WTC11 (cell line): Measurements from ENCODE around the gene PABPN1L. TPM values are rescaled to one million over a fixed set of nuclear protein-coding genes. Genes with fewer than 3 reads are reported as not detected.

ENCODE experiments used
- ATAC-seq: fragments of 200-7000 bp; cut with Tn5 transposase; 2 replicates; pipeline ENCODE4 v1.10.0; 2021; ENCODE audit warnings: mild to moderate bottlenecking, moderate library complexity
- CTCF ChIA-PET: fragments of 300-600 bp; sonication (Branson Sonifier 250); formaldehyde crosslinking; loops from one replicate; lab custom pipeline; 2021; ENCODE audit warnings: antibody characterized with exemption; lab: Charles Lee
- POLR2A ChIA-PET: fragments of 350-600 bp; sonication (Branson Sonifier 250); formaldehyde crosslinking; loops from one replicate; lab custom pipeline; 2021; ENCODE audit warnings: antibody characterized with exemption; lab: Charles Lee
- DNase-seq: peaks from one replicate; pipeline ENCODE4 v3.0.0; 2021; ENCODE audit warnings: low spot score
- H3K27ac Mint-ChIP-seq: 2 replicates; pipeline ENCODE4 v1.8.0; 2021; ENCODE audit warnings: mixed read lengths
- H3K27me3 Mint-ChIP-seq: 2 replicates; pipeline ENCODE4 v1.8.0; 2021; ENCODE audit warnings: low read depth, mild to moderate bottlenecking, moderate library complexity, mixed read lengths
- H3K36me3 Mint-ChIP-seq: 2 replicates; pipeline ENCODE4 v1.8.0; 2021; ENCODE audit warnings: mixed read lengths
- H3K4me1 Mint-ChIP-seq: 2 replicates; pipeline ENCODE4 v1.8.0; 2022; ENCODE audit warnings: mixed read lengths
- H3K4me3 Mint-ChIP-seq: 2 replicates; pipeline ENCODE4 v1.8.0; 2021; ENCODE audit warnings: mild to moderate bottlenecking, moderate library complexity, mixed read lengths
- H3K9me3 Mint-ChIP-seq: 2 replicates; pipeline ENCODE4 v1.8.0; 2021; ENCODE audit warnings: mixed read lengths
- AFF4 ChIP-seq: sonication (generic); formaldehyde crosslinking; IDR thresholded peaks from 2 replicates; pipeline ENCODE4 v1.8.1; 2023; ENCODE audit warnings: mild to moderate bottlenecking, missing genetic modification reagents, borderline replicate concordance
- ATF2 ChIP-seq: sonication (generic); formaldehyde crosslinking; IDR thresholded peaks from 2 replicates; pipeline ENCODE4 v1.8.1; 2022; ENCODE audit warnings: low read depth, missing genetic modification reagents, borderline replicate concordance
- ATF3 ChIP-seq: sonication (generic); formaldehyde crosslinking; conservative IDR thresholded peaks from 2 replicates; pipeline ENCODE4 v1.8.1; 2022; ENCODE audit warnings: mild to moderate bottlenecking, missing genetic modification reagents
- CREB1 ChIP-seq: sonication (generic); formaldehyde crosslinking; IDR thresholded peaks from 2 replicates; pipeline ENCODE4 v1.8.0; 2023; ENCODE audit warnings: mild to moderate bottlenecking, missing genetic modification reagents
- CREM ChIP-seq: sonication (generic); formaldehyde crosslinking; IDR thresholded peaks from 2 replicates; pipeline ENCODE4 v1.8.1; 2022; ENCODE audit warnings: mild to moderate bottlenecking, missing genetic modification reagents, moderate library complexity
- ELF4 ChIP-seq: sonication (generic); formaldehyde crosslinking; IDR thresholded peaks from 2 replicates; pipeline ENCODE4 v1.8.1; 2022; ENCODE audit warnings: low read depth, mild to moderate bottlenecking, moderate library complexity, missing genetic modification reagents
- ETV6 ChIP-seq: sonication (generic); formaldehyde crosslinking; IDR thresholded peaks from 2 replicates; pipeline ENCODE4 v1.8.1; 2022; ENCODE audit warnings: mild to moderate bottlenecking, missing genetic modification reagents
- FOXJ3 ChIP-seq: sonication (generic); formaldehyde crosslinking; IDR thresholded peaks from 2 replicates; pipeline ENCODE4 v1.9.0; 2021; ENCODE audit warnings: missing genetic modification reagents, mild to moderate bottlenecking, borderline replicate concordance
- GABPB1 ChIP-seq: sonication (generic); formaldehyde crosslinking; IDR thresholded peaks from 2 replicates; pipeline ENCODE4 v1.8.1; 2023; ENCODE audit warnings: mild to moderate bottlenecking, missing genetic modification reagents
- GRHL2 ChIP-seq: fragments of 250-450 bp; sonication (Bioruptor Pico); IDR thresholded peaks from 2 replicates; pipeline ENCODE4 v1.8.0; 2022; ENCODE audit warnings: mild to moderate bottlenecking, moderate library complexity; ENCODE audit not compliant: insufficient replicate concordance, severe bottlenecking
- KAT7 ChIP-seq: sonication (generic); formaldehyde crosslinking; IDR thresholded peaks from 2 replicates; pipeline ENCODE4 v1.8.1; 2023; ENCODE audit warnings: missing genetic modification reagents, mild to moderate bottlenecking, borderline replicate concordance
- NR2C2 ChIP-seq: sonication (generic); formaldehyde crosslinking; IDR thresholded peaks from 2 replicates; pipeline ENCODE4 v1.8.0; 2022; ENCODE audit warnings: mild to moderate bottlenecking, missing genetic modification reagents
- SMAD3 ChIP-seq: sonication (generic); formaldehyde crosslinking; IDR thresholded peaks from 2 replicates; pipeline ENCODE4 v1.8.0; 2022; ENCODE audit warnings: missing genetic modification reagents, mild to moderate bottlenecking, borderline replicate concordance
- SMAD4 ChIP-seq: sonication (generic); formaldehyde crosslinking; IDR thresholded peaks from 2 replicates; pipeline ENCODE4 v1.8.0; 2022; ENCODE audit warnings: mild to moderate bottlenecking, missing genetic modification reagents
- TP53 ChIP-seq: sonication (generic); formaldehyde crosslinking; IDR thresholded peaks from 2 replicates; pipeline ENCODE4 v1.8.1; 2023; ENCODE audit warnings: mild to moderate bottlenecking, missing genetic modification reagents
- ZBTB21 ChIP-seq: sonication (generic); formaldehyde crosslinking; IDR thresholded peaks from 2 replicates; pipeline ENCODE4 v1.8.1; 2023; ENCODE audit warnings: mild to moderate bottlenecking, missing genetic modification reagents, borderline replicate concordance
- ZNF317 ChIP-seq: sonication (generic); formaldehyde crosslinking; IDR thresholded peaks from 2 replicates; pipeline ENCODE4 v1.8.1; 2023; ENCODE audit warnings: low read depth, mild to moderate bottlenecking, moderate library complexity, missing genetic modification reagents, borderline replicate concordance
- total RNA-seq: library from RNA; stranded (reverse); gene quantifications from 3 replicates; pipeline ENCODE4 v1.2.3, GENCODE V29; 2021
- TF ChIP-seq, protein P1 (sequence below): fragments of 250-450 bp; sonication (Bioruptor Pico); conservative IDR thresholded peaks from 2 replicates; pipeline ENCODE4 v1.9.0; 2021; ENCODE audit warnings: mild to moderate bottlenecking
- TF ChIP-seq, protein P2 (sequence below): sonication (generic); formaldehyde crosslinking; IDR thresholded peaks from 2 replicates; pipeline ENCODE4 v1.8.0; 2023; ENCODE audit warnings: missing genetic modification reagents, mild to moderate bottlenecking, borderline replicate concordance

The PABPN1L gene
- total RNA-seq, 1 experiment from 2014 or later, result not detected

DNA sequence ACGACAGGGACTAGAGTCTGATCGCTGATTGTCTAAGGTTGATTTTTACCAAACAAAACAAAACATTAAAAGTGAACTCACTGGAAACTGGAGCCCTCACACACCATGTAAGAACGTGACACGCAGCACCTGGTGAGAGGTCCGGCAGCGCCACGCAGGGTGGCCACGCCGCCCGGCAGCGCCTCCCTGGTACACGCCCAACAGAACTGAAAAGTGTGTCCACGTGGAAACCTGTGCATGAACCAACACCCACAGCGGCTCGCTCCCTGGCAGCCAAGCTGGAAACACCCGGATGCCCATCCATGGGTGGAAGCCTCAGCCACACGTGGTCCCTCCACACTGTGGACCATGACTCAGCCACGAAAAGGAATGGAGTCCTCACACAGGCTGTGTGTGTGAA lies 18.8 kb downstream of the PABPN1L start (continued):
- TF ChIP-seq, protein P1, sequence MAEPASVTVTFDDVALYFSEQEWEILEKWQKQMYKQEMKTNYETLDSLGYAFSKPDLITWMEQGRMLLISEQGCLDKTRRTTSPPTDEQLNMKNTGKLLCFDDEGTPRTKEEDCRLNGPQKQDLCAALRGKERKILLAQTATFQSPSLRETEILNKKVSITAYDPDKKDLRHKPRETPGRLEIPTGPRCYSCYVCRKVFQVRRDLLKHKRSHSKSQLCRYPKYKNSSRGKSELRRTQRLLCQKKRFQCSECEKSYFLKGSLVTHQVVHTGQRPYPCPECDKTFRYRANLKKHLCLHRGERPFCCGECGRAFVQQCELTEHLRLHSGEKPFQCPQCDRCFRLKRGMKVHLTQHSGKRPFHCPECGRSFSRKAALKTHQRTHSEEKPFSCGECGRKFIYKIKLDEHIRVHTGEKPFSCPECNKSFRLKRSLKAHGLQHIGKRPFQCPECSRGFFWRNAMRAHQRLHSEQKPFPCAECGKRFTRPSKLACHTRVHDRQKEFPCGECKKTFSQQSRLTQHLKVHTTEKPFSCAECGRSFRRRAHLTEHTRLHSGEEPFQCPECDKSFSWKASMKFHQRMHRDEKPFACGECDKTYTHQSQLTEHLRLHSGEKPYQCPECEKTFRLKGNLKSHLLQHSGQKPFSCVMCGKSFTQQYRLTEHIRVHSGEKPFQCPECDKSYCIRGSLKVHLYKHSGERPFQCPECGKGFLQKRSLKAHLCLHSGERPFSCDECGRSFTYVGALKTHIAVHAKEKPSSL (CRISPR knock-in tag), result no peak
- TF ChIP-seq ETV6 (CRISPR knock-in tag) (no peak), NR2C2 (no peak), GABPB1 (CRISPR knock-in tag) (no peak), SMAD4 (no peak), SMAD3 (CRISPR knock-in tag) (no peak), CREM (no peak), ATF3 (no peak), GRHL2 (CRISPR knock-in tag) (no peak), ZBTB21 (no peak), FOXJ3 (CRISPR knock-in tag) (no peak), AFF4 (CRISPR knock-in tag) (no peak), CREB1 (CRISPR knock-in tag) (no peak), ATF2 (CRISPR knock-in tag) (no peak)

DNA sequence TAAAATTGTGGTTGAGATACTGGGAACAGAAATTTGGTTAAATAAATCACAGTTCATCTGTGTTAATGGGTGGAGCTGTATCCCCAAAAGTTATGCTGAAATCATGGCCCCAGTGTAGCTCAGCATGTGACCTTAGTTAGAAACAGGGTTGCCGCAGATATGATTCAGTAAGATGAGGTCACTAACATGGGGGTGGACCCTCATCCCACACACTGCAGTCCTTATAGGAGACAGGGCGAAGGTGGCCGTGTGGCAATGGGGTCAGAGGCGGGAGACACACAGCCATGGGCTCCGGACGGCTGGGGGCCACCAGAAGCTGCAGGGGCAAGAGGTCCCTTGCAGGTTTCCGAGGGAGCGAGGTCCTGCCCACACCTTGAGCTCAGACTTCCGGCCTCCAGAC lies 20.4 kb downstream of the PABPN1L start:
- H3K9me3 Mint-ChIP-seq, result no peaks in the 10 kb centered on the region
- no peaks in the 10 kb centered on the region for H3K4me1 Mint-ChIP-seq
- no peak for DNase-seq
- H3K36me3 Mint-ChIP-seq, result peaks cover 3% of the 10 kb centered on the region
- H3K27me3 Mint-ChIP-seq, result no peaks in the 10 kb centered on the region
- no peak overlapping the region for H3K4me3 Mint-ChIP-seq
- TF ChIP-seq ZNF317, result no peak
- TF ChIP-seq KAT7 (CRISPR knock-in tag), result no peak
- TF ChIP-seq, protein P2, sequence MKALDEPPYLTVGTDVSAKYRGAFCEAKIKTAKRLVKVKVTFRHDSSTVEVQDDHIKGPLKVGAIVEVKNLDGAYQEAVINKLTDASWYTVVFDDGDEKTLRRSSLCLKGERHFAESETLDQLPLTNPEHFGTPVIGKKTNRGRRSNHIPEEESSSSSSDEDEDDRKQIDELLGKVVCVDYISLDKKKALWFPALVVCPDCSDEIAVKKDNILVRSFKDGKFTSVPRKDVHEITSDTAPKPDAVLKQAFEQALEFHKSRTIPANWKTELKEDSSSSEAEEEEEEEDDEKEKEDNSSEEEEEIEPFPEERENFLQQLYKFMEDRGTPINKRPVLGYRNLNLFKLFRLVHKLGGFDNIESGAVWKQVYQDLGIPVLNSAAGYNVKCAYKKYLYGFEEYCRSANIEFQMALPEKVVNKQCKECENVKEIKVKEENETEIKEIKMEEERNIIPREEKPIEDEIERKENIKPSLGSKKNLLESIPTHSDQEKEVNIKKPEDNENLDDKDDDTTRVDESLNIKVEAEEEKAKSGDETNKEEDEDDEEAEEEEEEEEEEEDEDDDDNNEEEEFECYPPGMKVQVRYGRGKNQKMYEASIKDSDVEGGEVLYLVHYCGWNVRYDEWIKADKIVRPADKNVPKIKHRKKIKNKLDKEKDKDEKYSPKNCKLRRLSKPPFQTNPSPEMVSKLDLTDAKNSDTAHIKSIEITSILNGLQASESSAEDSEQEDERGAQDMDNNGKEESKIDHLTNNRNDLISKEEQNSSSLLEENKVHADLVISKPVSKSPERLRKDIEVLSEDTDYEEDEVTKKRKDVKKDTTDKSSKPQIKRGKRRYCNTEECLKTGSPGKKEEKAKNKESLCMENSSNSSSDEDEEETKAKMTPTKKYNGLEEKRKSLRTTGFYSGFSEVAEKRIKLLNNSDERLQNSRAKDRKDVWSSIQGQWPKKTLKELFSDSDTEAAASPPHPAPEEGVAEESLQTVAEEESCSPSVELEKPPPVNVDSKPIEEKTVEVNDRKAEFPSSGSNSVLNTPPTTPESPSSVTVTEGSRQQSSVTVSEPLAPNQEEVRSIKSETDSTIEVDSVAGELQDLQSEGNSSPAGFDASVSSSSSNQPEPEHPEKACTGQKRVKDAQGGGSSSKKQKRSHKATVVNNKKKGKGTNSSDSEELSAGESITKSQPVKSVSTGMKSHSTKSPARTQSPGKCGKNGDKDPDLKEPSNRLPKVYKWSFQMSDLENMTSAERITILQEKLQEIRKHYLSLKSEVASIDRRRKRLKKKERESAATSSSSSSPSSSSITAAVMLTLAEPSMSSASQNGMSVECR (CRISPR knock-in tag), result no peak
- TF ChIP-seq TP53 (CRISPR knock-in tag), result no peak
- TF ChIP-seq ELF4, result no peak
- ChIA-PET POLR2A (no interaction called here), CTCF (interaction anchor here (0.6 to 2.4 kb wide), 4 partner anchors 20 to 321 kb away, joined by 3 to 7 read pairs (median 4); no protein-coding TSS in a partner anchor)
- no peak overlapping the region for H3K27ac Mint-ChIP-seq
- no peak for ATAC-seq
